Mesendoderm (in vitro differentiated cells): ENCODE measurements around the gene PGAP2.

Experiments
- DNase-seq: peaks from one replicate; pipeline ENCODE4 v3.0.0; 2013
- H2AK5ac ChIP-seq: 2 replicates; pipeline ENCODE4 v1.6.1; 2013; ENCODE audit warnings: low read length, inconsistent platforms
- H2BK120ac ChIP-seq: 2 replicates; pipeline ENCODE4 v1.6.1; 2013; ENCODE audit warnings: low read depth, mild to moderate bottlenecking, low read length, moderate library complexity, mixed read lengths
- H2BK15ac ChIP-seq: replicated peaks from 2 replicates; pipeline ENCODE4 v1.6.1; 2013; ENCODE audit warnings: low read depth, mild to moderate bottlenecking, moderate library complexity
- H2BK5ac ChIP-seq: 2 replicates; pipeline ENCODE4 v1.6.1; 2013; ENCODE audit warnings: low read length, inconsistent platforms
- H3K18ac ChIP-seq: 2 replicates; pipeline ENCODE4 v1.6.1; 2013; ENCODE audit warnings: mild to moderate bottlenecking, low read length, mixed read lengths
- H3K23ac ChIP-seq: one replicate; pipeline ENCODE4 v1.6.1; 2013; ENCODE audit warnings: low read length
- H3K27ac ChIP-seq: 2 replicates; pipeline ENCODE4 v1.5.1; 2013; ENCODE audit warnings: low read depth, mild to moderate bottlenecking, inconsistent platforms, low read length, moderate library complexity
- H3K27me3 ChIP-seq: 2 replicates; pipeline ENCODE4 v1.6.1; 2013; ENCODE audit warnings: low read length, control low read depth, mild to moderate bottlenecking, inconsistent platforms; ENCODE audit not compliant: insufficient read depth, poor library complexity
- H3K36me3 ChIP-seq: 2 replicates; pipeline ENCODE4 v1.6.1; 2013; ENCODE audit warnings: low read length, inconsistent platforms; ENCODE audit not compliant: control insufficient read depth, insufficient read depth
- H3K4ac ChIP-seq: one replicate; pipeline ENCODE4 v1.6.1; 2013; ENCODE audit warnings: low read depth, mild to moderate bottlenecking, low read length, moderate library complexity
- H3K4me1 ChIP-seq: 2 replicates; pipeline ENCODE4 v1.6.1; 2013; ENCODE audit warnings: low read depth, low read length, inconsistent platforms; ENCODE audit not compliant: control insufficient read depth
- H3K4me2 ChIP-seq: 2 replicates; pipeline ENCODE4 v1.6.1; 2013; ENCODE audit warnings: low read length
- H3K4me3 ChIP-seq: 2 replicates; pipeline ENCODE4 v1.5.1; 2013; ENCODE audit warnings: mild to moderate bottlenecking, low read length
- H3K56ac ChIP-seq: one replicate; pipeline ENCODE4 v1.6.1; 2013; ENCODE audit warnings: low read length
- H3K79me1 ChIP-seq: 2 replicates; pipeline ENCODE4 v1.6.1; 2013; ENCODE audit warnings: low read length, inconsistent platforms
- H3K79me2 ChIP-seq: 2 replicates; pipeline ENCODE4 v1.6.1; 2013; ENCODE audit warnings: mild to moderate bottlenecking, low read length; ENCODE audit not compliant: control insufficient read depth, insufficient read depth
- H3K9ac ChIP-seq: 2 replicates; pipeline ENCODE4 v1.6.1; 2013; ENCODE audit warnings: low read length, inconsistent platforms
- H4K5ac ChIP-seq: one replicate; pipeline ENCODE4 v1.6.1; 2013; ENCODE audit warnings: low read length
- H4K8ac ChIP-seq: one replicate; pipeline ENCODE4 v1.6.1; 2013; ENCODE audit warnings: low read depth, mild to moderate bottlenecking, control low read depth, low read length, moderate library complexity
- WGBS: extraction: QIAGEN DNeasy Blood & Tissue Kit; methylation state at CpG from one replicate; pipeline ENCODE4 v1.1.7; 2013; ENCODE audit warnings: low lambda C conversion rate, missing lambda C conversion rate; ENCODE audit not compliant: insufficient coverage; ENCODE audit errors: extremely low coverage; 5-methylcytosine and 5-hydroxymethylcytosine counted together

PGAP2 gene

DNA sequence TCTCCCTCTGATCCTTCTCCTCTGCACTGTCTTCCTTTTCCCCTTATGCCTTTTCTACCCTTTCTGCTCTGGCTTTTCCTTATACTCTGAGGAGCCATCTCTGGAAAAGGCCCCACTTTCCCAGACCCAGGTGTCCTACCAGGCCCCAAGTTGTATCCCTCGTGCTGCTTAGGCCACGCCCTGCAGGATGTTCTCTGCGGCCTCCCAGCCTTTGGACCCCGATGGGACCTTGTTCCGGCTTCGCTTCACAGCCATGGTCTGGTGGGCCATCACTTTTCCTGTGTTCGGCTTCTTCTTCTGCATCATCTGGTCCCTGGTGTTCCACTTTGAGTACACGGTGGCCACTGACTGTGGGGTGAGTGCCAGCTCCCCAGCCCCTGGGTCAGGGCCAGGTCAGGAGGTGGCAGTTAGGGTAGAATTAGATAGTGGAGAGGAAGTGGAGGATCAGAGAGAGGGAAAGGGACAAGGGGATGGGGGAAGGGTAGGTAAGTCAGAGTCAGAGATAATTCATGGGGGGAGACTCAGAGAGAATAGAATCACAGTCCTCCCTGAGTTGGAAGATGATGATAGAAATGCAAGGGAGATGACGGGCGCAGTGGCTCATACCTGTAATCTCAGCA, 8.9 kb downstream of the PGAP2 start:
- Histone ChIP-seq H3K4me3 (no peak overlapping the region), H3K56ac (no peak overlapping the region), H3K79me2 (no peaks in the 10 kb centered on the region), H3K9ac (no peak overlapping the region), H3K79me1 (no peaks in the 10 kb centered on the region), H3K18ac (no peak overlapping the region), H2BK5ac (no peak overlapping the region), H4K5ac (no peak overlapping the region), H3K27ac (no peak overlapping the region), H2BK120ac (no peak overlapping the region), H2AK5ac (no peak overlapping the region), H3K23ac (no peak overlapping the region), H4K8ac (no peak overlapping the region), H2BK15ac (no peak overlapping the region), H3K27me3 (no peaks in the 10 kb centered on the region), H3K36me3 (no peaks in the 10 kb centered on the region), H3K4me1 (peaks cover 2% of the 10 kb centered on the region), H3K4me2 (no peak overlapping the region), H3K4ac (no peak overlapping the region)
- no peak for DNase-seq
- WGBS = no CpG with 5 or more reads among the region's 10 CpGs

DNA sequence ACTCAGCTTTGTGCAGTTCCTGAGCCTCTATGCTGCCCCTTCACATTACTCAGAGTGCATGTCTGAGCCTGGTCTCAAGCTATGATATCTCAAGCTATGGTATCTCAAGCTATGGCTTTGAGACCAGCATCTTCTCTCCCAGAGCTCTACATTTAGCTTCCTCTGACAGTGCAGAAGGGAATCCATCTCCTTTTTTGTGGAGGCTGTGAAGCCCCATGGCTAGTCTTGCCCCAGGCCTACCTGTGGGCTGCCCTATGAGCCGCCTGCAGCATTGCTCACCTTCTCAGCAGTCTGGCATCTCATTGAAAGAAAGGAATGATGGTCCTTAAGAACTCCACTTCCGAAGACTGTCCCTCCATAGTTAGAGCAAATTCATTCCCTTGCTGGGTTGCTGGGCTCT, 12.6 kb downstream of the PGAP2 start:
- no CpG with 5 or more reads among the region's 2 CpGs for WGBS
- no peak overlapping the region for H3K4me3 ChIP-seq
- no peak overlapping the region for H2BK5ac ChIP-seq
- H3K27me3 ChIP-seq = no peaks in the 10 kb centered on the region
- no peak overlapping the region for H3K18ac ChIP-seq
- no peak overlapping the region for H2AK5ac ChIP-seq
- peaks cover 4% of the 10 kb centered on the region for H3K36me3 ChIP-seq
- no peak overlapping the region for H3K56ac ChIP-seq
- H4K5ac ChIP-seq = no peak overlapping the region
- peaks cover 6% of the 10 kb centered on the region for H3K4me1 ChIP-seq
- H3K4me2 ChIP-seq = no peak overlapping the region
- H3K79me1 ChIP-seq = no peaks in the 10 kb centered on the region
- H3K9ac ChIP-seq = no peak overlapping the region
- no peak overlapping the region for H3K23ac ChIP-seq
- H2BK15ac ChIP-seq = no peak overlapping the region
- H2BK120ac ChIP-seq = no peak overlapping the region
- H3K27ac ChIP-seq = no peak overlapping the region
- no peaks in the 10 kb centered on the region for H3K79me2 ChIP-seq
- no peak overlapping the region for H4K8ac ChIP-seq
- no peak overlapping the region for H3K4ac ChIP-seq
- no peak for DNase-seq

DNA sequence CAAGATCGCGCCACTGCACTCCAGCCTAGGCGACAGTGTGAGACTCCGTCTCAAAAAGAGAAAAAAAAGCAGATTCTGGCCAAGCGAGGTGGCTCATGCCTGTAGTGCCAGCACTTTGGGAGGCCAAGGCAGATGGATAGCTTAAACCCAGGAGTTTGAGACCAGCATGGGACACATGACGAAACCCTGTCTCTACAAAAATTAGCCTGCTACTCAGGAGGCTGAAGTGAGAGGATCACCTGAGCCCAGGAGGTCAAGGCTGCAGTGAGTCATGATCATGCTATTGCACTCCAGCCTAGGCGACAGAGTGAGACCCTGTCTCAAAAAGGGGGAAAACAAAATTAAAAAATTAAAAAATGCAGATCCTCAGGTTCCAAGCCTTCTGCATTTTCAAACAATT, 14.0 kb downstream of the PGAP2 start:
- DNase-seq = no peak
- H3K4ac ChIP-seq = no peak overlapping the region
- peaks cover 4% of the 10 kb centered on the region for H3K4me1 ChIP-seq
- no peak overlapping the region for H3K56ac ChIP-seq
- H3K36me3 ChIP-seq = peaks cover 4% of the 10 kb centered on the region
- no peak overlapping the region for H2BK120ac ChIP-seq
- no peak overlapping the region for H3K23ac ChIP-seq
- H3K27ac ChIP-seq = no peak overlapping the region
- H3K4me3 ChIP-seq = no peak overlapping the region
- H3K79me1 ChIP-seq = no peaks in the 10 kb centered on the region
- H3K18ac ChIP-seq = no peak overlapping the region
- H2BK5ac ChIP-seq = no peak overlapping the region
- H3K4me2 ChIP-seq = no peak overlapping the region
- H3K9ac ChIP-seq = no peak overlapping the region
- no CpG with 5 or more reads among the region's 7 CpGs for WGBS
- no peak overlapping the region for H2BK15ac ChIP-seq
- H4K8ac ChIP-seq = no peak overlapping the region
- H2AK5ac ChIP-seq = no peak overlapping the region
- no peaks in the 10 kb centered on the region for H3K27me3 ChIP-seq
- H4K5ac ChIP-seq = no peak overlapping the region
- no peaks in the 10 kb centered on the region for H3K79me2 ChIP-seq

DNA sequence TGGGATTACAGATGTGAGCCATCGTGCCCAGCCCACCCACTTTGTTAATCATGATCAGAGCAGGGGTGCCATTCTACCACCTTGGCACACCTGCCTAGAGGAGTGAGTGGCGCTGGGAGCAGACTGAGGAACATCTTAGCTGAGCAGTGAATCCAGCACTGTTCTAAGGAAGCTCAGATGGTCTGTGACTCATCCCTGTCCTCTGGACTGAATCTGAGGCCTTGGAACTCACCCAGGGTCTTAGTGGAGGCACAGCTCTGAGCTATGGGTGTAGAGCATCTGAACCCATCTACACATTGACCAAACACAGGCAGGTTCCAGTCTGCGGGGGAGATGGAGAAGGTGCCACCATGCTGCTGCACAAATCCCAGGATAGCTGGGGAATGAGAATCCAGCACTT, 14.9 kb downstream of the PGAP2 start:
- Histone ChIP-seq H3K27me3 (no peaks in the 10 kb centered on the region), H3K79me1 (no peaks in the 10 kb centered on the region), H3K27ac (no peak overlapping the region), H3K4me3 (no peak overlapping the region), H2BK120ac (no peak overlapping the region), H3K4ac (no peak overlapping the region), H3K4me1 (peaks cover 4% of the 10 kb centered on the region), H3K79me2 (no peaks in the 10 kb centered on the region), H2AK5ac (no peak overlapping the region), H4K8ac (no peak overlapping the region), H3K18ac (no peak overlapping the region), H2BK15ac (no peak overlapping the region), H4K5ac (no peak overlapping the region), H3K36me3 (peaks cover 10% of the 10 kb centered on the region), H2BK5ac (no peak overlapping the region), H3K56ac (no peak overlapping the region), H3K9ac (no peak overlapping the region), H3K23ac (no peak overlapping the region), H3K4me2 (no peak overlapping the region)
- WGBS = no CpG with 5 or more reads among the region's 3 CpGs
- DNase-seq = no peak

DNA sequence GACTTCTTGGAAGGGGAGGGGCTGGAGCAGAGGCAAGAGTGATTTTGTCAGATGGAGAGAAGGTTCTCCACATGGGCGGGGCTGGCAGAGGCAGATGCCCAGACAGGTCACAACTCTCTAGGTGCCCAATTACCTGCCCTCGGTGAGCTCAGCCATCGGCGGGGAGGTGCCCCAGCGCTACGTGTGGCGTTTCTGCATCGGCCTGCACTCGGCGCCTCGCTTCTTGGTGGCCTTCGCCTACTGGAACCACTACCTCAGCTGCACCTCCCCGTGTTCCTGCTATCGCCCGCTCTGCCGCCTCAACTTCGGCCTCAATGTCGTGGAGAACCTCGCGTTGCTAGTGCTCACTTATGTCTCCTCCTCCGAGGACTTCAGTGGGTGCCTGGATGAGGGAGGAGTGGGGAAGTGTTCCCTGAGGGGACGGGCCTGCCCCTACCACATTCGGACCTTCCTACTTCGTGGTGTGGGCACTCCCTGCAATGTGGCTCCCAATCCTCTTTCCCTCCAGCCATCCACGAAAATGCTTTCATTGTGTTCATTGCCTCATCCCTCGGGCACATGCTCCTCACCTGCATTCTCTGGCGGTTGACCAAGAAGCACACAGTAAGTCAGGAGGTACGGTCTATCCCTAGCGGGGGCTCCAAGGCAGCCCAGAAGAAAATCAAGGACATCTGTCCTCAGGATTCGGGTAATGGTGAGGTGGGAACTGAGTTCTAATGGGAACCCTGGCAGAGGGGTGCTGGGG, 15.6 kb downstream of the PGAP2 start:
- Histone ChIP-seq H3K79me2 (no peaks in the 10 kb centered on the region), H3K4ac (no peak overlapping the region)

More for the DNA sequence above, 15.6 kb downstream of the PGAP2 start:
- Histone ChIP-seq H4K8ac (no peak overlapping the region), H2AK5ac (no peak overlapping the region), H3K27me3 (no peaks in the 10 kb centered on the region), H3K23ac (no peak overlapping the region), H2BK15ac (no peak overlapping the region), H3K36me3 (peaks cover 10% of the 10 kb centered on the region), H2BK5ac (no peak overlapping the region), H3K56ac (no peak overlapping the region), H3K4me3 (no peak overlapping the region), H4K5ac (no peak overlapping the region), H3K4me1 (peaks cover 4% of the 10 kb centered on the region), H3K9ac (no peak overlapping the region), H2BK120ac (no peak overlapping the region), H3K79me1 (no peaks in the 10 kb centered on the region), H3K27ac (no peak overlapping the region), H3K4me2 (no peak overlapping the region), H3K18ac (no peak overlapping the region)
- no CpG with 5 or more reads among the region's 30 CpGs for WGBS
- DNase-seq = no peak
